NT2/D1 (cell line): ENCODE results near the gene CKMT1A.

ENCODE experiments used
- DNase-seq: peaks from one replicate; pipeline ENCODE4 v3.0.0-alpha.2; 2011; ENCODE audit warnings: low read depth, low spot score
- H3K27me3 ChIP-seq: 2 replicates; pipeline ENCODE4 v1.6.0; 2011; ENCODE audit warnings: mild to moderate bottlenecking; ENCODE audit not compliant: insufficient read length, insufficient read depth
- H3K36me3 ChIP-seq: 2 replicates; pipeline ENCODE4 v1.6.1; 2011; ENCODE audit warnings: mild to moderate bottlenecking, low read length, mixed read lengths; ENCODE audit not compliant: insufficient read depth, insufficient read length
- H3K4me1 ChIP-seq: 2 replicates; pipeline ENCODE4 v1.5.1; 2011; ENCODE audit not compliant: insufficient read depth, insufficient read length
- H3K4me3 ChIP-seq: 2 replicates; pipeline ENCODE4 v1.5.1; 2011; ENCODE audit warnings: low read depth; ENCODE audit not compliant: insufficient read length
- H3K9ac ChIP-seq: 2 replicates; pipeline ENCODE4 v1.6.0; 2011; ENCODE audit warnings: low read depth; ENCODE audit not compliant: insufficient read length
- H3K9me3 ChIP-seq: 2 replicates; pipeline ENCODE4 v1.5.1; 2011; ENCODE audit warnings: mild to moderate bottlenecking, low read length; ENCODE audit not compliant: insufficient read depth
- SUZ12 ChIP-seq: IDR thresholded peaks from 2 replicates; pipeline ENCODE4 v1.6.1; 2011; ENCODE audit not compliant: insufficient read length, insufficient read depth; ENCODE audit errors: extremely low read depth
- YY1 ChIP-seq: IDR thresholded peaks from 2 replicates; pipeline ENCODE4 v1.6.1; 2011; ENCODE audit not compliant: insufficient read length, insufficient read depth
- ZNF274 ChIP-seq: IDR thresholded peaks from 2 replicates; pipeline ENCODE4 v1.6.1; 2011; ENCODE audit warnings: mild to moderate bottlenecking, low read depth, low read length

Gene CKMT1A

GRCh38 chr15:43748376-43748775 is 54.7 kb downstream of the CKMT1A start:
- TF ChIP-seq YY1 = no peak
- no peak for TF ChIP-seq ZNF274
- TF ChIP-seq SUZ12 = no peak
- Histone ChIP-seq H3K36me3 (peaks cover 28% of the 10 kb centered on the region), H3K9ac (no peak overlapping the region), H3K4me3 (no peak overlapping the region), H3K9me3 (no peaks in the 10 kb centered on the region), H3K4me1 (peaks cover 2% of the 10 kb centered on the region), H3K27me3 (no peaks in the 10 kb centered on the region)
- no peak for DNase-seq
